Body of pancreas (tissue), 4 donors: ENCODE data around the gene CST9.

Experiments
- POLR2A ChIP-seq, 3 donors: fragments of 450-650 bp; IDR thresholded peaks; one replicate each; pipeline ENCODE4 v1.6.1; 2016; ENCODE audit warnings: antibody characterized with exemption in 3 of 3, mild to moderate bottlenecking in 2 of 3
- TF ChIP-seq, protein P1 (sequence below), 7 experiments: fragments of 450-650 bp in 4 of 7; fragments of 200-600 bp in 3 of 7; sonication (generic) in 3 of 7; IDR thresholded peaks; one replicate each; pipeline ENCODE4 v1.5.1; 2016 to 2019; ENCODE audit warnings: antibody characterized with exemption in 7 of 7

DNA sequence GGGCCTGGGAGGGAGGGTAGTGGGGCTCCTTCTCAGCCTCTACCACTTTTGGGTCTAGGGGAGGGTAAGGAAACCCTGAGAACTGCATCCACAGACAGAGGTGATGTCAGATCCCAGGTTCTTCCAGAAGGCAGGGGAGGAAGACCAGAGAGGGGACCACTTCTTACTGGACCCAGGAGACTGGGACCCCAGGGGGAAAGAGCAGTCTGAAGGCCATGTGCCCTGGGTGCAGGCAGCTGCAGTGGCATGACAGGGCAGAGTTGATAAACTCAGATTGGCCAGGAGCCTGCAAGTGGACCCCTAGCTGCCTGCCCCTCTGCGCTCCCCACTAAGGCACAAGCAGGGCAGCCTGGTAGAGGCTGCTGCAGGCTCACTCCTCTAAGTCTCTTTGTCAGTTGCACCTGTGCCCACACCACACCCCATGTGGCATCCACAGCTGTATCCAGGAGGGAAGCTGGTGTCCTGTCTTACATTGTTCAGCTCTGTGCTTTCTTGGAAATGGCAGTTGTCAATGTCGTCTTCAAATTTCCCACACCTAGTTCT is 40.1 kb downstream of the CST9 start:
- no peak for TF ChIP-seq POLR2A (IDR thresholded peaks at IDR 0.05)
- TF ChIP-seq, protein P1, sequence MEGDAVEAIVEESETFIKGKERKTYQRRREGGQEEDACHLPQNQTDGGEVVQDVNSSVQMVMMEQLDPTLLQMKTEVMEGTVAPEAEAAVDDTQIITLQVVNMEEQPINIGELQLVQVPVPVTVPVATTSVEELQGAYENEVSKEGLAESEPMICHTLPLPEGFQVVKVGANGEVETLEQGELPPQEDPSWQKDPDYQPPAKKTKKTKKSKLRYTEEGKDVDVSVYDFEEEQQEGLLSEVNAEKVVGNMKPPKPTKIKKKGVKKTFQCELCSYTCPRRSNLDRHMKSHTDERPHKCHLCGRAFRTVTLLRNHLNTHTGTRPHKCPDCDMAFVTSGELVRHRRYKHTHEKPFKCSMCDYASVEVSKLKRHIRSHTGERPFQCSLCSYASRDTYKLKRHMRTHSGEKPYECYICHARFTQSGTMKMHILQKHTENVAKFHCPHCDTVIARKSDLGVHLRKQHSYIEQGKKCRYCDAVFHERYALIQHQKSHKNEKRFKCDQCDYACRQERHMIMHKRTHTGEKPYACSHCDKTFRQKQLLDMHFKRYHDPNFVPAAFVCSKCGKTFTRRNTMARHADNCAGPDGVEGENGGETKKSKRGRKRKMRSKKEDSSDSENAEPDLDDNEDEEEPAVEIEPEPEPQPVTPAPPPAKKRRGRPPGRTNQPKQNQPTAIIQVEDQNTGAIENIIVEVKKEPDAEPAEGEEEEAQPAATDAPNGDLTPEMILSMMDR (IDR thresholded peaks at IDR 0.05): no peak
